ENCODE measurements around the gene ATG9A.

Gene ATG9A

GRCh38 chr2:219252084-219252483 lies 22.6 kb upstream of the ATG9A start:
- no peak for FAIRE-seq

GRCh38 chr2:219251656-219252055 lies 22.2 kb upstream of the ATG9A start:
- no peak for FAIRE-seq

GRCh38 chr2:219250049-219250781 lies 20.8 kb upstream of the ATG9A start:
- no peak for FAIRE-seq

- no peak for FAIRE-seq
These were observed 20.0 kb upstream of the ATG9A start for GRCh38 chr2:219249203-219249980.

- no peak for FAIRE-seq
These were observed 19.4 kb upstream of the ATG9A start for GRCh38 chr2:219248845-219249202.

GRCh38 chr2:219247678-219248642 lies 18.5 kb upstream of the ATG9A start:
- no peak for FAIRE-seq

- no peak for FAIRE-seq
These were observed 17.1 kb upstream of the ATG9A start for GRCh38 chr2:219246559-219246958.

- no peak for FAIRE-seq
These were observed 16.4 kb upstream of the ATG9A start for GRCh38 chr2:219245899-219246230.

GRCh38 chr2:219245148-219245898 lies 15.9 kb upstream of the ATG9A start, which contains the start of the genes GLB1L and STK16:
Gene GLB1L (minus strand): TSS chr2:219245444. CDS start chr2:219243573, 1,871 bp downstream.
Gene STK16 (plus strand): TSS chr2:219245479. CDS start chr2:219246000, 521 bp downstream.
- no peak for FAIRE-seq

- no peak for FAIRE-seq
These were observed 15.3 kb upstream of the ATG9A start for GRCh38 chr2:219244789-219245147.

- FAIRE-seq = no peak
These were observed 13.9 kb upstream of the ATG9A start for GRCh38 chr2:219243291-219243761.

GRCh38 chr2:219234331-219234730 lies 4.9 kb upstream of the ATG9A start:
- no peak for FAIRE-seq

- FAIRE-seq = no peak
These were observed 664 bp upstream of the ATG9A start for GRCh38 chr2:219230059-219230540.

- FAIRE-seq = no peak
These were observed 528 bp downstream of the ATG9A start for GRCh38 chr2:219228911-219229304.

- FAIRE-seq = no peak
These were observed 1.2 kb downstream of the ATG9A start for GRCh38 chr2:219228041-219228910.

- FAIRE-seq = no peak
These were observed 4.1 kb downstream of the ATG9A start for GRCh38 chr2:219225350-219225749.

- no peak for FAIRE-seq
These were observed 5.4 kb downstream of the ATG9A start for GRCh38 chr2:219223831-219224610.

- no peak for FAIRE-seq
These were observed 7.4 kb downstream of the ATG9A start for GRCh38 chr2:219221957-219222518.

GRCh38 chr2:219220652-219221402 lies 8.6 kb downstream of the ATG9A start:
- no peak for FAIRE-seq

Measured in TTC549 (cell line).